ENCODE results near the gene PCSK4. TPM values are rescaled to one million over a fixed set of nuclear protein-coding genes. Genes with fewer than 3 reads are reported as not detected.

Gene PCSK4
- total RNA-seq, 4 donors from 2014 or later: 1.4 to 2.4 (median 2.2) TPM

GRCh38 chr19:1495051-1495798, 5.1 kb upstream of the PCSK4 start:
- DNase-seq (ENCODE audit: low spot score): no peak
- no peak for TF ChIP-seq CTCF (IDR thresholded peaks at IDR 0.05)
- no peak for ATAC-seq (ENCODE audit: low FRiP score)

GRCh38 chr19:1494115-1494815, 4.1 kb upstream of the PCSK4 start:
- TF ChIP-seq CTCF (IDR thresholded peaks at IDR 0.05): no peak
- ATAC-seq (ENCODE audit: low FRiP score) (no peak), DNase-seq (ENCODE audit: low spot score) (no peak)

GRCh38 chr19:1492474-1493006, 2.4 kb upstream of the PCSK4 start:
- DNase-seq (ENCODE audit: low spot score) (no peak), ATAC-seq (ENCODE audit: low FRiP score) (no peak)
- TF ChIP-seq CTCF (IDR thresholded peaks at IDR 0.05): no peak

- DNase-seq (ENCODE audit: low spot score): no peak
- ATAC-seq (ENCODE audit: low FRiP score): no peak
- no peak for TF ChIP-seq CTCF (IDR thresholded peaks at IDR 0.05)
These were observed 1.7 kb upstream of the PCSK4 start for GRCh38 chr19:1491849-1492170.

- DNase-seq (ENCODE audit: low spot score): no peak
- TF ChIP-seq CTCF (IDR thresholded peaks at IDR 0.05): no peak
- no peak for ATAC-seq (ENCODE audit: low FRiP score)
These were observed 1.1 kb upstream of the PCSK4 start, which contains the start of gene REEP6 for GRCh38 chr19:1491114-1491848. REEP6 (plus strand) TSS chr19:1491181; CDS start chr19:1491270, 89 bp downstream.

GRCh38 chr19:1489463-1490310, 463 bp downstream of the PCSK4 start:
- DNase-seq (ENCODE audit: low spot score) (no peak), ATAC-seq (ENCODE audit: low FRiP score) (no peak)
- TF ChIP-seq CTCF (IDR thresholded peaks at IDR 0.05): no peak
